GM18526 (cell line): ENCODE measurements around the gene CHCHD4.

Experiments used
- POLR2A ChIP-seq: IDR thresholded peaks from 3 replicates; pipeline ENCODE4 v1.6.1; 2011; ENCODE audit not compliant: insufficient read length; ENCODE audit errors: extremely low read depth

Gene CHCHD4

DNA sequence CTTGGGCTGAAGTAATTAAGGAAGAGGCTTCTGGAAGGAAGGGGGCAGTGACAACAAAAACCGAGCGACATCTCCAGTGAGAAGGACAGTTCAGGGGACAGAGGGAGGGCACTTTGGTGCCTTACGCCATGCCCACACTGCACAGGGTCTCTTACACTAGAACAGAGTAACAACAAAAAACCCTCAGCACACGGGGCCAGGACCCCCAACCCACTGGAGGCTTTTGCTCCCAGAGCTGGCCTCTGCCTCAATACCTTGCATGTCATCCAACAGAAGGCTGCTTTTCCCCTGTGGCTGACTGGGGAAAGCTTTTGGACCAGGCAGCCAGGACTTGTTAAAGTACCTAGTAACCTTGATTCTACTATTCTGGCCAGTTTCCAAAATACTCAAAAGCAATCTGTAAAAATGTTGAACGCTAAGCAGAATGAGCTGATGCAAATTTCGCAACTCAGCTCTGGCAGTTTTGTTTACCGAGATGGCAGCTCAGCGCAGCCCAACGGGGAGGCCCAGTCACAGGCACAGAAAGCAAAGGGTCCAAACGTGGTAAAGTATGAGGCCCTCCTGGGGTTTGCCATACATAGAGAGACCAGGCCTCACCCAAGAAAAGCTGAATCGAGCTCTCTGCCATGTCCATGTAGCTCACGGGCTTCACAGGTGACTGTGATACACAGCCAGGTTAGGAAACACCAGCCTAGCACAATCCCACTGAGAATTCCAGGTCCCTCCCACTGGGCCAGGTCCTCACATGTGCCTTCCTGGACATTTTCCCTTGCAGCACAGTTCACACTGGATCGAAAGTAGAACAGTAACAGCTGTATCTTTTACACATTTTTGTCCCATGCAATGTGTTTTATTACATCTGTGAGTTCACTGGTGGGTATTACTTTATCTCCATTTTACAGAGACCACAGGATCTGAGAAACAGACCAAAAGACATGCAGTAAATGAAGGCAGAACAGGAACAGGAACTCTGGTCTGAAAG is 6.0 kb downstream of the CHCHD4 start:
- no peak for TF ChIP-seq POLR2A

DNA sequence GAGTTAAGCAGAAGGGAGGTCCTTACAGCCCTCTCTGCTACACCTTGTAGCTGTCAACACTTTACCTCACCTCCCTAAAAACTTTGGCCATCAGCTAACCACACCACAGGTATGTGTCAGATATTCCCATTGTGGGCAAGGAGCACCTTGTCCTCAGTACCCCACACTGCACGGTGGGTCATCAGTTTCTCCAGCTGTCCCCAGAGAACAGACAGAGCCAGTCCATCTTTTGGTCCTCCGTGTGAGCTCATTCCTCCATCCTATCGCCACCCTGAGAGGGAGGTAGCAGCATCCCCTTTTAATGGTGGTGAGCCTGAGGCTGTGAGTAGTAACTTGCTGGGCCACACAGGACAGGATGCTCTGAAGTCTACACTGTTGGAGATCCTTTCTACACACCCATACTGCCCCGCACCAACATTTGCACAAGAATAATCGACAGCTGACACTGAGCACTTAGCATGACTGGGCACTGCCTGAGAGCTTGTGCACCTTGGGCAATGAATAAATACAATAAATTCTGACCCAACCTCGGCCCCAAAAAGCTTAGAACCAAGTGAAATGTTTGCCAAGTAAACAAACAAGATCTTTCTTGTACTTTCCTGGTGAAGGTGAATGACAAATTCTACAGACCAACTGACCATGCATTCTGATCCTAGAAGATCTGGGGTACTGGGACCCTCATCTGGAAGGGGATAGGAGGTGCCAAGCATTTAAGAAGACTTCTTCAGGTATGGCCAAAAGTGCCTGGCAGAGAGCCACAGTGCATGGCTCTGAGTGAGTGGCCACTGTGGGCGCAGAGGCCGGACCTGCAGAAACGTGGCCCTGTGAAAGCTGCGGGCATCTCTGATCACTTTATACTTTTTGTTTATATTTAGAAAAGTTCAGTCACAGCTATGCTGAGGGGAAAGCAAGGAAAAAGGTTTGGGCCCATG is 6.9 kb downstream of the CHCHD4 start:
- no peak for TF ChIP-seq POLR2A

DNA sequence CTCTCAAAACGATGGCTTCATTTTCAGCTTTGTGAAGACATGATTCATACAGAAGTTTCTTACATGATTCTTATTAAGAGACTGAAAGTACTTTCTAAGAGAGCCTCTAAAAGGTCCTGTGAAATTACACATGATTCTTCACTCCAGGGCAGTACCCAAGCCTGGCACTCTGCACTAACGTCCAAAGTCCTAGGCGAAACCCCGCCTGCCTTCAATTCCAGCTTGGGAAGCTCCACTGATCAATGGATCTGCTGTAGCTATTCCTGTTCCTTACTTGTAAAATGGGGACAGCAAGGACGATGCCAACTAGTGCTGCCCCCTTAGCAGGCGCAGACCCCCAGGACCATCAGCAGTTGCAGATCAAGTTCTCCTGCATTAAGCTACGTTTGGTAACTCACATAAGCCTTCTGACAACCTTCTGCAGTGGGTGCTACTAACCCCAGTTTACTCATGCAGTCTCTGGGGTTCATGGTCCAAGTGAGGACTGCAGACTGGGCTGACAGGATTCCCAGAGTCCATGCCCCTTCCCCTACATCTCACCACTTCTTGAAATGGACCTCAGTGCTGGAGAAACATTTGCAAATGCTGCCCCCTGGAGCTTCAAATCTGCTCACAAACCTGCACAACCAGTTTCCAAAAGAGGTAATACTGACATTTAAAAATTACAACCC is 10.6 kb downstream of the CHCHD4 start:
- no peak for TF ChIP-seq POLR2A

DNA sequence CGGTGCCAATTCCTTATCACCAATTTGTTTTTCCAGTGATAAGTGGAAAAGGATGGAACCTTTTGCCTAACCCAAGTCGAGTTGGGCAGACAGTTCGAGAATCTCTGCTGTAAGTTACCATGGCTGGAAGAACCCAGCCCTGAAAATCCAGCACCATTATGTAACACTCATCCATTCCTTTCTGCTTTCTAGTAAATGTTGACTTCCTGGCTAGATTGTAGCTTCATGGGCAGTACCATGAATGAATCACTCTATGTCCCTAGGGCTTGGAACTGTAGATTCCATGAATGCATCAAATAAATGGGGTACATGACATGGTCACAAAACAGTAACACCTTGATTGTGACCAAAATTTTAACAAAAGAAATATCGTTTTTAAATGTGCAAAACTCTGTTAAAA is 14.0 kb downstream of the CHCHD4 start:
- no peak for TF ChIP-seq POLR2A

DNA sequence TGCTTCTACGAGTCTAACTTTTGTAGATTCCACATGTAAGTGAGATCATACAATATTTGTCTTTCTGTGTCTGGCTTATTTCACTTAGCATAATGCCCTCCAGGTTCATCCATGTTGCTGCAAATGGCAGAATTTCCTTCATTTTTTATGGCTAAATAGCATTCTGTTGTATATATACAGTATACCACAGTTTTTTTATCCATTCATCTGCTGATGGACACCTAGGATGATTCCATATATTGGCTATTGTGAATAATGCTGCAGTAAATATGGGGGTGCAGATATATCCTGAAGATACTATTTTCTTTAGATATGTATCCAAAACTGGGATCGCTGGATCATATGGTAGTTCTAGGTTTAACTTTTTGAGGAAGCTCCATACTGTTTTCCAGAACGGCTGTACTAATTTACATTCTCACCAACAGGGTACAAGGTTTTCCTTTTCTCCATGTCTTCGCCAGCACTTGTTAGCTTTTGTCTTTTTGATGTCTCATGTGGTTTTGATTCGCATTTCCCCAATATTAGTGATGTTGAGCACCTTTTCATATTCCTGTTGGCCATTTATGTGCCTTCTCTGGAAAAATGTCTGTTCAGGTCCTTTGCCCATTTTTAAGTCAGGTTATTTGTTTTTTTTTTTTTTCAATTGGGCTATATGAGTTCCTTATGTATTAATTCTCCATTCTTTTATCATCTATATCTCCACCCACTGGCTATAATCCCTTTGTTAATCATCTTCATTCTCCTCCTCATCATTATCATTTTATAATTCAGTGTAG is 26.9 kb downstream of the CHCHD4 start:
- no peak for TF ChIP-seq POLR2A

DNA sequence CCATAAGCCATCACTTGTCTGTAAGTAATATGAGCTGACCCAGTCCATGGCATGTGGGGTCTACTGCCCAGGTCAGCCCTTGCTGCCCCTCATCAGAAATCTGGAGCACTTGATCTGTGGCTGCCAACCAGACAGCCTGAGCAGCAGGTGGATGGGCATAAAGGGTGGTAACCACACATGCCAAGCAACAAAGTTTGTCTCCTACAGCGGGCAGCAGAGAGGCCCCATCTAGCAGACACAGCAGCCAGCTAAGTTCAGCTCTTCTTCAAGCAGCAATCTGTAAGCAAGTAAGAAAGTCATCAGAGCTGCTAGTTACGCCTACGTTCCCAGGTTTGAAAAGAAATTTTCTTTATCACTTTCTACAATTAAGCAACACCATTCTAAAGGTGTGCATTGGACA is 27.9 kb downstream of the CHCHD4 start:
- TF ChIP-seq POLR2A = no peak

DNA sequence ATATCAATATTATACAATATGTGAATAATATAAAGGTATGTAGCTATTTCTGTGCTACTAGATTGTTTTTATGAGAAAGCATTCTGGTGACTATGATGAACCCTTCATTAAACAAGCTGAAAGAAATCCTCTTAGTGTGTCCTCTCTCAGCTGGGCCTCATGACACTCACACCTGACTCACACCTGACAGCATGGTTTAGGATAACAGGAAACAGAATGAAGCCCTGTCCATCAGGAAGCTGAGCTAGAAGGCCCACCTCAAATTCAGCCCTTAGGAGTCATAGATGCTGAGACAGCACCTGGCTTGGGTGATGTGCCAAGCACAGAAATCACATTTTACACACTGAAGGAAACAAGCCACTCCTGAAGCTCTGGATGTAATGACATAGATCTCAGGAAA is 30.8 kb downstream of the CHCHD4 start:
- TF ChIP-seq POLR2A = no peak

DNA sequence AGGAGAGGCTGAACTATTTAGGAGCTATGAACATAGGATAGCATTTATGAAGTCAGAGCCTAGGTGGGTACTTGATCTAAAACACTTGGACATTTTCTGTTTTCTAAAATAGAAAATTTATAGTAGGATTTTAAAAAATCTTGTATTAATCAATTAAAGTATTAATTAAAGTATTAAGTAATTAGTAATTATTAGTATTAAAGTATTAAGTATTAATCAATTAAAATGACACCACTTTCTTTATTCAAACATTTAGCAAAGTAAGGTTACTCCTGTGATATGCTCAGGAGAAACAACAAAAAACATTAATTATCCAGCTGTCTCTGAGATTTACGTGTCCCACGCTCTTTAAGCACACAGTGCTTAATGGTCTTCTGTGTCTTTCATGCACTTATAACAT is 32.2 kb downstream of the CHCHD4 start:
- TF ChIP-seq POLR2A = no peak

DNA sequence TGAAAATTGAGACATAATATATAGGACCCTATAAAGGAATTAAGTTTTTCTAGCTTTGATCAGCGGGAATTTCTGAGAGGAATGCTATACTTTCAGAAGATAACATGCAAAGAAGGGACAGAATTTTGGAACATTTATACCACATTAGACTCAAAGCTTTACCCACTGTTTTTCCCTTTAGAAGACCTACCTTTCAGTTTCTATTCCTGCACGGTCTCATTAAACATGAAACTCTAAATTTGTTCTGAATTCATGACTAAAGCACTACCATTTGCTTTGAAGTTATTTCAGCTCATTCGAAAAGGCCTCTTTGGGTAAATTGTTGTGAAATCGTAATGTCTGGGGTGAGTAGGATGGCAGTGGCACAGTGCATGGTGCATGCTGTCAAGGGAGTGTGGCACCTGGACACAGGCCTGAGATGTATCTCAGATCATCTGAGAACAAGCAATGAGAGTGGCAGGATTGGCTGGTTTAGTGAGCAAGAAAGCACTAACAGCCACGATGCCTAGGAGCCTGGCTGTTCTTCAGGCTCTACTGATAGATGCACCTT is 42.5 kb downstream of the CHCHD4 start:
- no peak for TF ChIP-seq POLR2A

DNA sequence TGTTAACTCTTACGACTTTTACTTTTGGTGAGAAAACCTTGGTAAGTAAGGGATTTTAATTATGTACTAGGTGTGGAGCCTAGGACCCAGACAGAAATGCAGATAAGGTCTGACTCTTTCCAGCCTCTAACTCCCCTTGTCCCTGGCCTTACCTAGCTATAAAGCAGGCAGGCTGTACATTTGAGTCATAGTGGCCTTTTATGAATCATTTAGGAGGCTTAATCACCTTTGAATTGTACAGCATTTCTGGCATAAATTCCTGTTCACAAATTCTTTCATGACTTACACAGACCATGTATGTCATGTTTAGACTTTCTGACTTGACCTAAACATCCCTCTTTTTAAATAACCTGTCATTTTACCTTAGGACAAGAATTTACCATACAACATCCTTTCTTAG is 47.4 kb downstream of the CHCHD4 start:
- no peak for TF ChIP-seq POLR2A

DNA sequence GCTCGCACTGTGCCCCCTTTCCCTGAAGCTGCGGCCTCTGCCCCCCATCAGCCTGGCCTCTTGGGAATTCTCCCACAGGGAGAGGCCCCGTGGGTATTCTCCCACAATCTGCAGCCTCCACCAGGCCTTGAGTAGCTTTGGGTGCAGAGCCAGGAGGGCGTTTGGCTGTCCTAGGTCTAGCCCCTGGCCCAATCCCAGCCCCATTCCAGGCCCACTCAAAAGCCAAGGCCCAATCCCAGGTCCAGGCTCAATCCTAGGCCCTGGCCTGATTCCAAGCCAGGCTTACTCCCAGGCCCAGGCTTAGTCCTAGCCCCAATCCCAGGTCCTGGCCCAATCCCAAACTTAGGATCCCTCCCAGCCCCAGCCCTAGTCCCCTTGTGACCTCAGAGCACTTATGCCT is 59.8 kb downstream of the CHCHD4 start:
- no peak for TF ChIP-seq POLR2A

DNA sequence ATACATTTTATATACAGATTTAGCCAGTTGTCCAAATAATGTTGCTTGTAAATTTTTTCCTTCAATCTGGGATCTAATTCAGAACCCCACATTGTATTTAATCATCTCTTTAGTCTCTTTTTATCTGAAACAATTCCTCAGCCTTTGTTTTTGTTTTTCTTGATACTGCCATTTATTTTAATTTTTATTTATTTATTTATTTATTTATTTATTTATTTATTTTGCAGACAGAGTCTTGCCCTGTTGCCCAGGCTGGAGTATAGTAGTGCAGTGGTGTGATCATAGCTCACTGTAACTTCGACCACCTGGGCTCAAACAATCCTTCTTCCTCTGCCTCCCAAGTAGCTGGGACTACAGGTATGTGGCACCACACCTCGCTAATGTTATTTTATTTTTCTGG is 61.5 kb downstream of the CHCHD4 start:
- TF ChIP-seq POLR2A = no peak
